GM21381 (cell line): ENCODE data around the gene EIF2D.
"Not testable (repeated sequence)": the region's sequence is repeated elsewhere in the genome, so short reads cannot be mapped to it uniquely, and the experiment has no call there.

Experiments used
- ATAC-seq: cut with Tn5 transposase; IDR thresholded peaks from one replicate; pipeline ENCODE4 v1.9.1; 2021; ENCODE audit warnings: mild to moderate bottlenecking, moderate library complexity; ENCODE audit not compliant: unreplicated experiment

The EIF2D gene

DNA sequence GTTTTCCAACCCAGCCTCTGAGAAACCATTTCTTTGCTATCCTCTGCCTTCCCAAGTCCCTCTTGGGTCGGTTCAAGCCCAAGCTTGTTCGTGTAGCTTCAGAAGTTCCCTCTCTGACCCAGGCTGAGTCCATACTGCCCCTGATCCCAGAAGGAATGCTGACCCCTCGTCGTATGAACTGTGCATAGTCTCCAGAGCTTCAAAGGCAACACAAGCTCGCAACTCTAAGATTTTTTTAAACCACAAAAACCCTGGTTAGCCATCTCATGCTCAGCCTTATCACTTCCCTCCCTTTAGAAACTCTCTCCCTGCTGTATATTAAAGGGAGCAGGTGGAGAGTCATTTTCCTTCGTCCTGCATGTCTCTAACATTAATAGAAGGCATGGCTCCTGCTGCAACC lies 23.8 kb downstream of the EIF2D start:
- no peak for ATAC-seq

GRCh38 chr1:206587904-206588303 lies 24.4 kb downstream of the EIF2D start:
- no peak for ATAC-seq

DNA sequence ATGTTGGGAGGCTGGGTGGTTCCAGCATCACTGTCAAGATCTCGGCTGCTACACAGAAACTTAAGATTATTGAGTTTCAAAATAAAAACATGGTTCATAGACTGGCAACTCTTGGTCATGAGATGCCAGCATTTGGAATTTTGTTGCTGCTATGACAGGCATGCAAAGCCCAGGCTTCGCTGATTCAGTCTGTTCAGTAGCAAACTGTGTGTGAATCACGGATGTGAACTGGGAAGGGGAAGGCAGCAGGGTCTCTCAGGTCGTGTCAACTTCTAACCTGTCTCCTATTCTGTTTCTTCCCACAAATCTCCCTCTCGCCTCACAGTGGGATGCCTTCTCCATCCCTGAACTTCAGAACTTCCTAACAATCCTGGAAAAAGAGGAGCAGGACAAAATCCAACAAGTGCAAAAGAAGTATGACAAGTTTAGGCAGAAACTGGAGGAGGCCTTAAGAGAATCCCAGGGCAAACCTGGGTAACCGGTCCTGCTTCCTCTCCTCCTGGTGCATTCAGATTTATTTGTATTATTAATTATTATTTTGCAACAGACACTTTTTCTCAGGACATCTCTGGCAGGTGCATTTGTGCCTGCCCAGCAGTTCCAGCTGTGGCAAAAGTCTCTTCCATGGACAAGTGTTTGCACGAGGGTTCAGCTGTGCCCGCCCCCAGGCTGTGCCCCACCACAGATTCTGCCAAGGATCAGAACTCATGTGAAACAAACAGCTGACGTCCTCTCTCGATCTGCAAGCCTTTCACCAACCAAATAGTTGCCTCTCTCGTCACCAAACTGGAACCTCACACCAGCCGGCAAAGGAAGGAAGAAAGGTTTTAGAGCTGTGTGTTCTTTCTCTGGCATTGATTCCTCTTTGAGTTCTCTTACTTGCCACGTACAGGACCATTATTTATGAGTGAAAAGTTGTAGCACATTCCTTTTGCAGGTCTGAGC lies 25.5 kb downstream of the EIF2D start:
- no peak for ATAC-seq

DNA sequence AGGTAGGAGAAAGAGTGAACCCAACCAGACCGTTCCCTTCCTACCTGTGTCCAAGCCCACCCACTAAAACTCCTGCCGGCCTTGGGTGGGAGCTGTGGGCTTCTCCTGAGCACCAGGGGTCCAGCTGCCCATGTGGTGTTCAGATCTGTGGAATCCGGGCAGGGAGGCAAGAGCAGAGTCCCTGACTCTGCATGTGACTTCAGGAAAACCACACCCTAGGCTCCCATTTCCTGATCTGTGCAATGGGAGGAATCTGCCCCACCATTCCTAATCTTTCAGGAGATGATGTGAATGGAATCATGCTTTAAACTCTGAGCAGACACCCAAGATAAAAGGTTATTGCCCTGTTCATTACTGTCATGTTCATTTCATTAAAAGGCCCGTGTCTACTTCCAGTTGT lies 27.6 kb downstream of the EIF2D start:
- ATAC-seq, result no peak

DNA sequence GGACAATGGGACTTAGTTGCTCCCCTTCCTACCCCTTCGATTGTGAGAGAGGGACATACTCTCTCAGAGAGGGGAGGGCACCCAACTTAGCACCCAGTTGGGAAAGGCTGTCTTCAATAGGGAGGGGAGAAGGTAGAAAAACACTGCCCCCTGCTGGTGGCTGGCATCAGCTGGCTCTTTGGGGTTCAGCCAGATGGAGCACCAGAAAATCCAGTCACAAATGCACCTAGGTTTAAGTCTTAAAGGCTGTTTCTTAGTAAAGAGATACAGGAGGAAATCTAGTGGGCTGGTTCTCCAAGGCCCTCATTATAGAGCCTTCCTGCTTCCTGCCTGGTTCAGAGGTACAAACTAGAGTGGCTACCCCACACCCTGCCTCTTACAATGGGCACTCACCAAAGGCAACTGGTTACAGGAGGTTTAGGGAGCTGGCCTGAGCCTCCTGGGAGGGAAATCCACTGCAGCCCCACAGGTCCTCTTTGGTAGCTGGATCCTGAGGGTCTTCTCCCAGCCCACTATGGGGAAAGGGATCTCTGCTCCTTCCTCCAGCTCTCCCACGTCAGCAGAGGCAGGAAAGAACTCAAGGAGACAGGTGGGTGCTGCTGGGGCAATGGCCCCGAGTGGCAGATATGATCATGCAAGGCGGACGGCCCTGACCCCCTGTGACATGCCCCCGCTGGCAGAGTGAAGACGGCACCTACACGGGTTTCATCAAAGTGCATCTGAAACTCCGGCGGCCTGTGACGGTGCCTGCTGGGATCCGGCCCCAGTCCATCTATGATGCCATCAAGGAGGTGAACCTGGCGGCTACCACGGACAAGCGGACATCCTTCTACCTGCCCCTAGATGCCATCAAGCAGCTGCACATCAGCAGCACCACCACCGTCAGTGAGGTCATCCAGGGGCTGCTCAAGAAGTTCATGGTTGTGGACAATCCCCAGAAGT lies 28.3 kb downstream of the EIF2D start:
- no peak for ATAC-seq

- no peak for ATAC-seq
Measured at GRCh38 chr1:206582971-206583706, 29.1 kb downstream of the EIF2D start.

DNA sequence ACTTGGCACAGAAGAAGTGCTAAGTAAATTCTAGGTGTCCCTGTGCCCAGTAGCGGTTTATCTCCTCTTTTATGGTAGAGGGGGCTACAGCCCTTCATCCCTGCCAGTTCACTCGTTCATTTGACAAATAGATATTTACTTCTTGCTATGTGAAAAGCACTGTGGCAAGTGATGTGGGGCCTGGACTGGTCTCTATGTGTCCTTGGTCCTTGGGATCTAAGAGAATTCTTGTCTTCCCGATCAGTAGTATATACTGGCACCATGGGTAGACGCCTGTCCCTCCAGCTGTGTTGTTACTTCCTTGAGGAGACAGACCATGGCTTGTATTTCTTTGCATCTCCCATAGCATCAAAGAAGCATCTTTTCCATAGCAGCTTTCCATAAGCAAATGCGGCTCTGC lies 29.7 kb downstream of the EIF2D start:
- ATAC-seq, result no peak

GRCh38 chr1:206581571-206581981 lies 30.7 kb downstream of the EIF2D start:
- no peak for ATAC-seq

DNA sequence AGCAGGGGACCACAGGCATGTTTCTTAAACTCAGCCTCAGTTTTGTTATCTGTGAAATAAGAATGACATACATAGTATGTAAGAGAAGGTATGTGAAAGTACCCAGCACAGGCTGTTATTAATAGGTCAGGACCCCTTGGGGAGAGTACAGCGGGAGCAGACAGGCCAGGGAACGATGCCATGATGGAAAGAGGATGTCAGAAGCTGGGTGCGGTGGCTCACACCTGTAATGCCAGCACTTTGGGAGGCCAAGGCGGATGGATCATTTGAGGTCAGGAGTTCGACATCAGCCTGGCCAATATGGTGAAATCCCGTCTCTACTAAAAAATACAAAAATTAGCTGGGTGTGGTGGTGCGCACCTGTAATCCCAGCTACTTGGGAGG lies 31.2 kb downstream of the EIF2D start:
- not testable (repeated sequence) for ATAC-seq

GRCh38 chr1:206580438-206581113 lies 31.7 kb downstream of the EIF2D start:
- ATAC-seq, result peak; percentile 2

GRCh38 chr1:206579747-206580437 lies 32.4 kb downstream of the EIF2D start:
- peak; percentile 79 for ATAC-seq

GRCh38 chr1:206578978-206579374 lies 33.3 kb downstream of the EIF2D start:
- no peak for ATAC-seq

GRCh38 chr1:206578068-206578977 lies 33.9 kb downstream of the EIF2D start:
- ATAC-seq, result no peak

- no peak for ATAC-seq
Measured at GRCh38 chr1:206577626-206578025, 34.6 kb downstream of the EIF2D start.

GRCh38 chr1:206575894-206576737 lies 36.1 kb downstream of the EIF2D start:
- ATAC-seq, result no peak

DNA sequence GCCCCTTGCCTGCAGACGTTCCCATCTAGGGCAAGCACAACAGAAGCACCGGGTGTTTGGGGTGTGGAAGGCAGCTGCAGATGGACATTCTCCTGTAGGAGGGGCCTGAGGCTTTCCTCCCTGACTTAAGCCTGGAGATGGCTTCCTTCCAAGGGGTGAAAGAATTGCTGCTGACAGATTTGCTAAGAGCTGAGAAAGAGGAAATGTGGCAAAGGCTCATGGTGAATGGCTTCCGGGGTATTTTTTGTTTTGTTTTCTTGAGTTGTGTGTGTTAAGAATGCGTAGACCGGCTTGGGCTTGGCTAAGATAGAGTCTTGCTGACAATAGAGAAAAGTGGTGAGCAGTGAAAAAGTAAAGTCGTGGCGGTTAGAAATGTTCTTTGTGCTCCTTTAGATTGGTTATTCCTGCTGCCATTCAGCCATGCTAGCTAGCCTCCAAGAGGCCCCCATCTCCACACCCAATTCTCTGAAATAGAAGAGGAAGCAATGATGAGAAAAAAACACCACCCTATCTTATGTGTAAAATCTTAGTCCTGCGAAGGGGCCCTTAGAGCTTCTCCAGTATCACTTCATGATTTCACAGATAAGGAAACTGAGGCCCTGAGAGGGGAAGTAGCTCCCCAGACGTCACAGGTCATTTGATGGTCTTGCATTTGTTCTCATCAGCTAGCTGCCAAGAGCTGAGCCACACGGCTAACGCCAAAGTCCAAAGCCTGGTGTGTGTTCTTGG lies 36.9 kb downstream of the EIF2D start:
- ATAC-seq, result no peak

DNA sequence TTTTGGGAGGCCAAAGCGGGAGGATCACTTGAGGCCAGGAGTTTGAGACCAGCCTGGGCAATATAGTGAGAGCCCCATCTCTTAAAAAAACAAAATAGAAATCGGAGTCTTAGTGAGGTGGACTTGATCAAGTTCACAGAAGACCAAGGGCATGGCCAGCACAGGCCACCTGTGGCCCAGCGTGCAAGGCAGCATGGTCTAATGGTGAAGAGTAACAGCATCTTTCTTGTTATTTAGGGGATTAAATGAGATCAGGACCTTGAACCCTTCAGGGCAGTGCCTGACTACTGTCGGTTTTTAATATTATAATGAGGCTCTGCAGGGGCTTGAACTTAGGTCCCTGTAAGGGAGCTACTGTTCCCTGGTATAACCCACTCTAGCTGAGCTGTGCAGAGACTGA lies 38.5 kb downstream of the EIF2D start:
- ATAC-seq, result no peak
